Activated naive CD4-positive, alpha-beta T cell treated with anti-CD3 and anti-CD28 coated beads for 36 hours (primary cell): ENCODE measurements around the gene SMPD3. TPM values are rescaled to one million over a fixed set of nuclear protein-coding genes. Genes with fewer than 3 reads are reported as not detected.

ENCODE experiments used
- CTCF ChIA-PET: fragments of 350-600 bp; sonication (Branson Sonifier 250); formaldehyde crosslinking; loops from one replicate; lab custom pipeline; 2021; ENCODE audit warnings: antibody characterized with exemption; lab: Charles Lee
- DNase-seq: peaks from one replicate; pipeline ENCODE4 v3.0.0-alpha.2; 2020
- H3K27ac Mint-ChIP-seq: one replicate; pipeline ENCODE4 v1.8.0; 2021; ENCODE audit warnings: mild to moderate bottlenecking, mixed read lengths
- H3K27me3 Mint-ChIP-seq: one replicate; pipeline ENCODE4 v1.8.0; 2021; ENCODE audit warnings: low read depth, mixed read lengths
- H3K36me3 Mint-ChIP-seq: one replicate; pipeline ENCODE4 v1.8.0; 2021; ENCODE audit warnings: low read depth, mixed read lengths
- H3K4me1 Mint-ChIP-seq: one replicate; pipeline ENCODE4 v1.8.0; 2021; ENCODE audit warnings: low read depth, mixed read lengths
- H3K4me3 Mint-ChIP-seq: one replicate; pipeline ENCODE4 v1.8.0; 2021; ENCODE audit warnings: mild to moderate bottlenecking, moderate library complexity, mixed read lengths
- H3K9me3 Mint-ChIP-seq: one replicate; pipeline ENCODE4 v1.8.0; 2021; ENCODE audit warnings: mixed read lengths
- intact Hi-C: fragments of 100-400 bp; cut with micrococcal nuclease; formaldehyde crosslinking; loops from one replicate; pipeline ENCODE4 v1.15.1; 2023
- total RNA-seq, 2 experiments: library from RNA; stranded (reverse); gene quantifications; one replicate each; pipeline ENCODE4 v1.2.3, GENCODE V29; 2021

The SMPD3 gene
- total RNA-seq, 2 experiments from 2014 or later: 0.40 to 0.67 TPM

- Mint-ChIP-seq H3K9me3 (no peaks in the 10 kb centered on the region), H3K27me3 (no peaks in the 10 kb centered on the region), H3K27ac (peak overlapping the region; percentile 87), H3K4me1 (peaks cover 34% of the 10 kb centered on the region), H3K4me3 (peak overlapping the region; percentile 80), H3K36me3 (no peaks in the 10 kb centered on the region)
- DNase-seq: peak; percentile 32
- intact Hi-C loops: loop anchor here (1.0 kb wide), 1 partner anchor 22 kb away; the partner anchor contains the start of gene SMPD3
- CTCF ChIA-PET: interaction anchor here (0.5 to 1.9 kb wide), 10 partner anchors 17 to 239 kb away, joined by 3 to 5 read pairs (median 3); no protein-coding TSS in a partner anchor
Observed at GRCh38 chr16:68469796-68470460, 21.6 kb upstream of the SMPD3 start.

- intact Hi-C loops: no loop called here
- CTCF ChIA-PET: interaction anchor here (0.8 to 2.5 kb wide), 9 partner anchors 14 to 228 kb away, joined by 3 to 9 read pairs (median 3); no protein-coding TSS in a partner anchor
- Mint-ChIP-seq H3K9me3 (no peaks in the 10 kb centered on the region), H3K4me3 (no peak overlapping the region), H3K4me1 (peaks cover 34% of the 10 kb centered on the region), H3K27me3 (no peaks in the 10 kb centered on the region), H3K27ac (no peak overlapping the region), H3K36me3 (no peaks in the 10 kb centered on the region)
- DNase-seq: no peak
Observed at GRCh38 chr16:68468842-68469241, 20.5 kb upstream of the SMPD3 start.

GRCh38 chr16:68466174-68466573 is 17.9 kb upstream of the SMPD3 start:
- intact Hi-C loops: no loop called here
- CTCF ChIA-PET: interaction anchor here (1.2 kb wide), 1 partner anchor 205 kb away, joined by 3 read pairs; no protein-coding TSS in a partner anchor
- Mint-ChIP-seq H3K27me3 (no peaks in the 10 kb centered on the region), H3K4me1 (peaks cover 32% of the 10 kb centered on the region), H3K9me3 (peaks cover 3% of the 10 kb centered on the region), H3K4me3 (no peak overlapping the region), H3K27ac (no peak overlapping the region), H3K36me3 (no peaks in the 10 kb centered on the region)
- no peak for DNase-seq

- Mint-ChIP-seq H3K4me3 (no peak overlapping the region), H3K27ac (no peak overlapping the region), H3K27me3 (no peaks in the 10 kb centered on the region), H3K36me3 (no peaks in the 10 kb centered on the region), H3K9me3 (peaks cover 3% of the 10 kb centered on the region), H3K4me1 (peaks cover 14% of the 10 kb centered on the region)
- CTCF ChIA-PET: interaction anchor here (0.6 to 1.7 kb wide), 3 partner anchors 16 to 67 kb away, joined by 4 to 5 read pairs (median 4); partner anchors contain the start of gene SMPD3
- intact Hi-C loops: no loop called here
- no peak for DNase-seq
Observed at GRCh38 chr16:68463904-68464303, 15.6 kb upstream of the SMPD3 start.

- Mint-ChIP-seq H3K36me3 (no peaks in the 10 kb centered on the region), H3K27ac (no peak overlapping the region), H3K9me3 (peaks cover 3% of the 10 kb centered on the region), H3K4me3 (no peak overlapping the region), H3K27me3 (no peaks in the 10 kb centered on the region), H3K4me1 (no peaks in the 10 kb centered on the region)
- CTCF ChIA-PET: no interaction called here
- DNase-seq: no peak
- intact Hi-C loops: no loop called here
Observed at GRCh38 chr16:68460067-68460466, 11.8 kb upstream of the SMPD3 start.

GRCh38 chr16:68459457-68459856 is 11.1 kb upstream of the SMPD3 start:
- CTCF ChIA-PET: no interaction called here
- Mint-ChIP-seq H3K9me3 (peaks cover 3% of the 10 kb centered on the region), H3K27me3 (no peaks in the 10 kb centered on the region), H3K36me3 (no peaks in the 10 kb centered on the region), H3K4me1 (no peaks in the 10 kb centered on the region), H3K27ac (no peak overlapping the region), H3K4me3 (no peak overlapping the region)
- DNase-seq: no peak
- intact Hi-C loops: no loop called here

- no peaks in the 10 kb centered on the region for H3K4me1 Mint-ChIP-seq
- no peaks in the 10 kb centered on the region for H3K27me3 Mint-ChIP-seq
- no peaks in the 10 kb centered on the region for H3K36me3 Mint-ChIP-seq
- CTCF ChIA-PET: no interaction called here
- DNase-seq: no peak
- peaks cover 3% of the 10 kb centered on the region for H3K9me3 Mint-ChIP-seq
- no peak overlapping the region for H3K27ac Mint-ChIP-seq
- intact Hi-C loops: no loop called here
- H3K4me3 Mint-ChIP-seq: no peak overlapping the region
Observed at GRCh38 chr16:68458551-68458950, 10.2 kb upstream of the SMPD3 start.

GRCh38 chr16:68458101-68458500 is 9.8 kb upstream of the SMPD3 start:
- intact Hi-C loops: no loop called here

GRCh38 chr16:68455631-68456030 is 7.3 kb upstream of the SMPD3 start:
- no peaks in the 10 kb centered on the region for H3K9me3 Mint-ChIP-seq
- intact Hi-C loops: no loop called here
- H3K36me3 Mint-ChIP-seq: no peaks in the 10 kb centered on the region
- DNase-seq: no peak
- H3K27me3 Mint-ChIP-seq: no peaks in the 10 kb centered on the region
- CTCF ChIA-PET: interaction anchor here (0.7 to 1.4 kb wide), 2 partner anchors 20 to 39 kb away, joined by 3 read pairs; no protein-coding TSS in a partner anchor
- no peak overlapping the region for H3K4me3 Mint-ChIP-seq
- no peaks in the 10 kb centered on the region for H3K4me1 Mint-ChIP-seq
- no peak overlapping the region for H3K27ac Mint-ChIP-seq

More at GRCh38 chr16:68458101-68458500, 9.8 kb upstream of the SMPD3 start:
- Mint-ChIP-seq H3K27ac (no peak overlapping the region), H3K4me3 (no peak overlapping the region), H3K9me3 (peaks cover 3% of the 10 kb centered on the region), H3K4me1 (no peaks in the 10 kb centered on the region), H3K36me3 (no peaks in the 10 kb centered on the region), H3K27me3 (no peaks in the 10 kb centered on the region)
- CTCF ChIA-PET: interaction anchor here (0.6 kb wide), 1 partner anchor 15 kb away, joined by 4 read pairs; no protein-coding TSS in a partner anchor
- no peak for DNase-seq

GRCh38 chr16:68454920-68455435 is 6.7 kb upstream of the SMPD3 start:
- Mint-ChIP-seq H3K27me3 (no peaks in the 10 kb centered on the region), H3K27ac (no peak overlapping the region), H3K4me3 (no peak overlapping the region), H3K36me3 (no peaks in the 10 kb centered on the region), H3K4me1 (no peaks in the 10 kb centered on the region), H3K9me3 (no peaks in the 10 kb centered on the region)
- CTCF ChIA-PET: interaction anchor here (1.4 kb wide), 1 partner anchor 38 kb away, joined by 3 read pairs; no protein-coding TSS in a partner anchor
- intact Hi-C loops: no loop called here
- DNase-seq: no peak

- intact Hi-C loops: no loop called here
- H3K27me3 Mint-ChIP-seq: no peaks in the 10 kb centered on the region
- no peak overlapping the region for H3K4me3 Mint-ChIP-seq
- H3K9me3 Mint-ChIP-seq: no peaks in the 10 kb centered on the region
- no peak for DNase-seq
- H3K27ac Mint-ChIP-seq: no peak overlapping the region
- no peaks in the 10 kb centered on the region for H3K36me3 Mint-ChIP-seq
- peaks cover 5% of the 10 kb centered on the region for H3K4me1 Mint-ChIP-seq
- CTCF ChIA-PET: interaction anchor here (0.7 kb wide), 1 partner anchor 111 kb away, joined by 3 read pairs; no protein-coding TSS in a partner anchor
Observed at GRCh38 chr16:68453816-68454215, 5.5 kb upstream of the SMPD3 start.

GRCh38 chr16:68452176-68452575 is 3.9 kb upstream of the SMPD3 start:
- Mint-ChIP-seq H3K4me1 (peaks cover 17% of the 10 kb centered on the region), H3K27me3 (peaks cover 2% of the 10 kb centered on the region), H3K9me3 (no peaks in the 10 kb centered on the region), H3K36me3 (no peaks in the 10 kb centered on the region), H3K4me3 (no peak overlapping the region), H3K27ac (no peak overlapping the region)
- CTCF ChIA-PET: interaction anchor here (0.6 to 1.0 kb wide), 3 partner anchors 56 to 618 kb away, joined by 3 to 5 read pairs (median 4); no protein-coding TSS in a partner anchor
- no peak for DNase-seq
- intact Hi-C loops: no loop called here
